HepG2 (cell line): Measurements from ENCODE around the gene FRAS1. TPM values are rescaled to one million over a fixed set of nuclear protein-coding genes. Genes with fewer than 3 reads are reported as not detected.

ENCODE experiments used
- ATAC-seq: fragments of 200-7000 bp; cut with Tn5 transposase; 3 replicates; pipeline ENCODE4 v1.9.1; 2020; ENCODE audit warnings: mild to moderate bottlenecking, moderate library complexity
- BruUV-seq: library from RNA; stranded (reverse); fragments of 400-500 nt; replicated peaks from 2 replicates; lab custom pipeline; 2021; lab: Mats Ljungman, UMichigan
- CTCF ChIA-PET: fragments of 300-600 bp; formaldehyde crosslinking; extraction: SDS; loops from one replicate; lab custom pipeline; 2021; ENCODE audit warnings: low total read pairs, inconsistent platforms, low intra/inter-chr PET ratio; lab: Yijun Ruan, JAX
- POLR2A ChIA-PET: fragments of 350-600 bp; sonication (Branson Sonifier 250); formaldehyde crosslinking; loops from one replicate; lab custom pipeline; 2020; ENCODE audit warnings: antibody characterized with exemption, inconsistent platforms; lab: Yijun Ruan, JAX
- DNase-seq: peaks from one replicate; pipeline ENCODE4 v3.0.0-alpha.2; 2015; ENCODE audit warnings: low spot score
- FAIRE-seq: peaks from 3 replicates; lab custom pipeline; 2011; peaks lifted over from hg19 to GRCh38; lab: Jason Lieb, UNC
- H2AFZ ChIP-seq: one replicate; pipeline ENCODE4 v1.6.1; 2011; ENCODE audit warnings: low read length, inconsistent platforms
- H3K27ac ChIP-seq: fragments of 300-600 bp; 3 replicates; pipeline ENCODE4 v1.8.0; 2011; ENCODE audit warnings: mixed run types, mild to moderate bottlenecking, mixed read lengths, low read length, inconsistent platforms; ENCODE audit not compliant: insufficient read depth; ENCODE audit errors: extremely low read length
- H3K27me3 ChIP-seq, 2 experiments: fragments of 200-600 bp in 1 of 2; 2 replicates in 1 of 2; 3 replicates in 1 of 2; pipeline versions ENCODE4 v1.6.0 to v1.8.0; 2011; ENCODE audit warnings: low read length in 2 of 2, mild to moderate bottlenecking in 2 of 2, moderate library complexity in 2 of 2, inconsistent platforms in 1 of 2; ENCODE audit not compliant: insufficient read depth in 2 of 2, control insufficient read depth in 1 of 2
- H3K36me3 ChIP-seq, 2 experiments: fragments of 200-600 bp in 1 of 2; replicated peaks in 1 of 2; 2 replicates in 1 of 2; 3 replicates in 1 of 2; pipeline versions ENCODE4 v1.5.1 to v1.8.0; 2011; ENCODE audit warnings: low read length in 2 of 2, inconsistent platforms in 1 of 2; ENCODE audit not compliant: insufficient read depth in 2 of 2, control insufficient read depth in 1 of 2
- H3K4me1 ChIP-seq: 2 replicates; pipeline ENCODE4 v1.5.1; 2012; ENCODE audit warnings: low read length, inconsistent platforms; ENCODE audit not compliant: insufficient read depth
- H3K4me2 ChIP-seq: 2 replicates; pipeline ENCODE4 v1.6.0; 2011; ENCODE audit warnings: low read depth, low read length, inconsistent platforms
- H3K4me3 ChIP-seq, 3 experiments: fragments of 200-600 bp in 1 of 3; sonication (generic), shearing (Covaris generic) in 1 of 3; replicated peaks in 1 of 3; 2 replicates each; pipeline ENCODE4 v1.5.1; 2011 to 2016; ENCODE audit warnings: low read length in 3 of 3, inconsistent platforms in 2 of 3, low read depth in 2 of 3, mild to moderate bottlenecking in 2 of 3, control low read depth in 1 of 3, mixed read lengths in 1 of 3; ENCODE audit not compliant: insufficient read depth in 1 of 3
- H3K79me2 ChIP-seq: one replicate; pipeline ENCODE4 v1.6.1; 2011; ENCODE audit warnings: low read length, inconsistent platforms; ENCODE audit not compliant: insufficient read depth
- H3K9ac ChIP-seq: 2 replicates; pipeline ENCODE4 v1.6.0; 2011; ENCODE audit warnings: mild to moderate bottlenecking, low read depth, low read length, inconsistent platforms; ENCODE audit not compliant: insufficient read depth
- H3K9me3 ChIP-seq: 2 replicates; pipeline ENCODE4 v1.5.1; 2012; ENCODE audit warnings: mild to moderate bottlenecking, low read length
- H4K20me1 ChIP-seq: 2 replicates; pipeline ENCODE4 v1.6.0; 2011; ENCODE audit warnings: inconsistent platforms, mild to moderate bottlenecking, low read length, moderate library complexity; ENCODE audit not compliant: insufficient read depth
- ARID5B ChIP-seq: IDR thresholded peaks from 2 replicates; pipeline ENCODE4 v1.4.0; 2020; ENCODE audit warnings: mild to moderate bottlenecking, missing genetic modification reagents
- CC2D1A ChIP-seq: sonication (generic); formaldehyde crosslinking; IDR thresholded peaks from 2 replicates; pipeline ENCODE4 v1.8.1; 2023; ENCODE audit warnings: mild to moderate bottlenecking, missing genetic modification reagents
- HIVEP1 ChIP-seq: sonication (generic); formaldehyde crosslinking; IDR thresholded peaks from 2 replicates; pipeline ENCODE4 v1.4.0; 2020; ENCODE audit warnings: mild to moderate bottlenecking, missing genetic modification reagents
- HNF4G ChIP-seq, 2 experiments: sonication (generic) in 1 of 2; formaldehyde crosslinking in 1 of 2; IDR thresholded peaks; 2 replicates each; pipeline versions ENCODE4 v1.4.0 to v1.6.1; 2011 to 2020; ENCODE audit warnings: borderline replicate concordance in 2 of 2, low read depth in 2 of 2, mild to moderate bottlenecking in 2 of 2, low read length in 1 of 2, missing genetic modification reagents in 1 of 2, moderate library complexity in 1 of 2
- JUND ChIP-seq: sonication (generic); formaldehyde crosslinking; IDR thresholded peaks from 2 replicates; pipeline ENCODE4 v1.8.0; 2022; ENCODE audit warnings: mild to moderate bottlenecking, missing genetic modification reagents
- MBNL3 ChIP-seq: fragments of 250-450 bp; sonication (Bioruptor Pico); conservative IDR thresholded peaks from 2 replicates; pipeline ENCODE4 v1.8.0; 2022; ENCODE audit warnings: mild to moderate bottlenecking, inconsistent platforms
- NKX3-1 ChIP-seq: sonication (generic); formaldehyde crosslinking; IDR thresholded peaks from 2 replicates; pipeline ENCODE4 v1.5.0; 2020; ENCODE audit warnings: missing genetic modification reagents
- UBTF ChIP-seq: sonication (generic); formaldehyde crosslinking; IDR thresholded peaks from 2 replicates; pipeline ENCODE4 v1.4.0; 2020; ENCODE audit warnings: mild to moderate bottlenecking, missing genetic modification reagents
- ZBTB3 ChIP-seq: sonication (generic); formaldehyde crosslinking; IDR thresholded peaks from 2 replicates; pipeline ENCODE4 v1.4.0; 2020; ENCODE audit warnings: low read depth, mild to moderate bottlenecking, moderate library complexity, missing genetic modification reagents, borderline replicate concordance
- ZNF280D ChIP-seq: sonication (generic); formaldehyde crosslinking; IDR thresholded peaks from 2 replicates; pipeline ENCODE4 v1.5.1; 2020; ENCODE audit warnings: mild to moderate bottlenecking, missing genetic modification reagents
- ZNF282 ChIP-seq: fragments of 450-650 bp; IDR thresholded peaks from 2 replicates; pipeline ENCODE4 v1.6.1; 2018; ENCODE audit not compliant: partially characterized antibody
- ZNF746 ChIP-seq: sonication (generic); formaldehyde crosslinking; IDR thresholded peaks from 2 replicates; pipeline ENCODE4 v1.8.0; 2022; ENCODE audit warnings: mild to moderate bottlenecking, missing genetic modification reagents
- WGBS: methylation state at CpG from one replicate; pipeline ENCODE4 v1.1.6; 2017; ENCODE audit warnings: low lambda C conversion rate; 5-methylcytosine and 5-hydroxymethylcytosine counted together
- in situ Hi-C: cut with HindIII; loops from 2 replicates; pipeline ENCODE4 v1.10.0; 2017; ENCODE audit warnings: low pct_unique_long_range_greater_than_20kb; ENCODE audit not compliant: extremely low pct_ligation_motif_present
- intact Hi-C: fragments of 100-400 bp; cut with micrococcal nuclease; formaldehyde crosslinking; loops from one replicate; pipeline ENCODE4 v1.10.0; 2022; ENCODE audit not compliant: unreplicated experiment
- polyA plus RNA-seq, 8 experiments: library from polyadenylated mRNA; depleted of rRNA in 3 of 8; stranded (reverse) in 7 of 8; unstranded in 1 of 8; fragments of >200 nt; fragmentation: Illumina TruSeq in 4 of 8; extraction: Trizol in 4 of 8; gene quantifications; 2 replicates each; pipeline versions ENCODE4 v1.2.1 to v1.2.3, GENCODE V29; 2011 to 2016; ENCODE audit warnings: low read depth in 4 of 8, missing spikeins in 1 of 8, mixed read lengths in 1 of 8; ENCODE audit not compliant: insufficient read depth in 1 of 8
- total RNA-seq, 5 experiments: library from RNA; depleted of rRNA; stranded (reverse); fragments of >200 nt; fragmentation: Illumina TruSeq; extraction: Trizol; gene quantifications; 2 replicates each; pipeline ENCODE4 v1.2.3, GENCODE V29; 2016; ENCODE audit warnings: low read depth in 1 of 5

FRAS1 gene
- total and polyA plus RNA-seq, 2 of the 13 experiments (the other 11 are each of a cell fraction or from before 2014, with no cell fraction given): 22.5 to 31.6 TPM

GRCh38 chr4:78584863-78585547 is 527.9 kb downstream of the FRAS1 start:
- H3K27me3 ChIP-seq: no peaks in the 10 kb centered on the region
- POLR2A ChIA-PET: no interaction called here
- WGBS: 65% methylated on average over 4 of the region's 4 CpGs
- no TSS peak for BruUV-seq
- no peak overlapping the region for H3K9ac ChIP-seq
- ATAC-seq (peak; percentile 73), FAIRE-seq (no peak), DNase-seq (peak; percentile 12)
- no peaks in the 10 kb centered on the region for H4K20me1 ChIP-seq
- CTCF ChIA-PET: no interaction called here
- no peak overlapping the region for H3K4me2 ChIP-seq
- intact Hi-C loops: no loop called here
- H3K4me3 ChIP-seq: no peak overlapping the region
- H3K4me1 ChIP-seq: peaks cover 9% of the 10 kb centered on the region
- H2AFZ ChIP-seq: no peak overlapping the region
- H3K9me3 ChIP-seq: no peaks in the 10 kb centered on the region
- in situ Hi-C loops: no loop called here
- H3K36me3 ChIP-seq: no peaks in the 10 kb centered on the region; a peak in 1 of 5 replicates
- no peaks in the 10 kb centered on the region for H3K79me2 ChIP-seq
- H3K27ac ChIP-seq: no peak overlapping the region
- no peak for TF ChIP-seq ZNF746 (CRISPR knock-in tag)
- peak; percentile 38; the same call in 1 of the 2 replicates for TF ChIP-seq ARID5B (CRISPR knock-in tag)
- no peak for TF ChIP-seq ZBTB3 (CRISPR knock-in tag)
- TF ChIP-seq HNF4G (IDR thresholded peaks at IDR 0.05; ENCODE audit: borderline replicate concordance, low read depth, low read length): 0 out of 2 replicates have a peak, but pooled peaks have one; percentile 29
- no peak for TF ChIP-seq HNF4G (CRISPR knock-in tag; IDR thresholded peaks at IDR 0.05; ENCODE audit: borderline replicate concordance, low read depth)
- TF ChIP-seq CC2D1A (CRISPR knock-in tag): no peak
- TF ChIP-seq JUND (CRISPR knock-in tag): no peak
- TF ChIP-seq NKX3-1 (CRISPR knock-in tag): no peak
- no peak for TF ChIP-seq ZNF282
- no peak for TF ChIP-seq ZNF280D (CRISPR knock-in tag)
- no peak for TF ChIP-seq MBNL3 (CRISPR knock-in tag)
- no peak for TF ChIP-seq UBTF (CRISPR knock-in tag)
- no peak for TF ChIP-seq HIVEP1
